Smooth muscle cell (in vitro differentiated cells): ENCODE measurements around the gene RHOU. TPM values are rescaled to one million over a fixed set of nuclear protein-coding genes. Genes with fewer than 3 reads are reported as not detected.

Experiments
- DNase-seq: peaks from one replicate; lab custom pipeline; 2025; ENCODE audit not compliant: unreplicated experiment; lab: John Stamatoyannopoulos, UW
- H2AFZ ChIP-seq: fragments of 200-600 bp; sonication (generic); 2 replicates; pipeline ENCODE4 v1.6.0; 2016; ENCODE audit warnings: antibody characterized with exemption, low read depth, mild to moderate bottlenecking
- H3F3A ChIP-seq: fragments of 200-600 bp; sonication (generic); 2 replicates; pipeline ENCODE4 v1.6.0; 2017; ENCODE audit warnings: antibody characterized with exemption, low read depth
- H3K27ac ChIP-seq: fragments of 200-600 bp; sonication (generic); 2 replicates; pipeline ENCODE4 v1.5.1; 2016; ENCODE audit warnings: low read depth, mild to moderate bottlenecking
- H3K27me3 ChIP-seq: fragments of 200-600 bp; sonication (generic); 2 replicates; pipeline ENCODE4 v1.6.1; 2016; ENCODE audit warnings: low read depth, mild to moderate bottlenecking
- H3K36me3 ChIP-seq: fragments of 200-600 bp; sonication (generic); 2 replicates; pipeline ENCODE4 v1.5.1; 2016; ENCODE audit warnings: low read depth
- H3K4me1 ChIP-seq: fragments of 200-600 bp; sonication (generic); 2 replicates; pipeline ENCODE4 v1.5.1; 2016; ENCODE audit warnings: low read depth
- H3K4me2 ChIP-seq: fragments of 200-600 bp; sonication (generic); 2 replicates; pipeline ENCODE4 v1.6.0; 2016; ENCODE audit warnings: mild to moderate bottlenecking
- H3K4me3 ChIP-seq: fragments of 200-600 bp; sonication (generic); 2 replicates; pipeline ENCODE4 v1.5.1; 2016; ENCODE audit warnings: mild to moderate bottlenecking
- H3K79me2 ChIP-seq: fragments of 200-600 bp; sonication (generic); 2 replicates; pipeline ENCODE4 v1.6.0; 2016; ENCODE audit warnings: low read depth, mild to moderate bottlenecking
- H3K9ac ChIP-seq: fragments of 200-600 bp; sonication (generic); 2 replicates; pipeline ENCODE4 v1.6.0; 2016; ENCODE audit warnings: low read depth
- H3K9me3 ChIP-seq: fragments of 200-600 bp; sonication (generic); replicated peaks from 2 replicates; pipeline ENCODE4 v1.5.1; 2016; ENCODE audit warnings: low read depth
- H4K20me1 ChIP-seq: fragments of 200-600 bp; sonication (generic); 2 replicates; pipeline ENCODE4 v1.6.0; 2016; ENCODE audit warnings: low read depth
- WGBS: methylation state at CpG from one replicate; pipeline ENCODE4 v1.1.7; 2016; ENCODE audit warnings: low lambda C conversion rate; 5-methylcytosine and 5-hydroxymethylcytosine counted together
- polyA plus RNA-seq: library from polyadenylated mRNA; unstranded; fragments of >200 nt; fragmentation: Nextera tagmentation; extraction: Ambion mirVana; gene quantifications from 2 replicates; pipeline ENCODE4 v1.2.1, GENCODE V29; 2016
- total RNA-seq: library from RNA; depleted of rRNA; stranded (reverse); fragments of >200 nt; gene quantifications from 2 replicates; pipeline ENCODE4 v1.2.3, GENCODE V29; 2014
- TF ChIP-seq, protein P1 (sequence below): fragments of 200-600 bp; sonication (generic); IDR thresholded peaks from 2 replicates; pipeline ENCODE4 v1.5.1; 2017; ENCODE audit warnings: borderline replicate concordance, mild to moderate bottlenecking, antibody characterized with exemption; ENCODE audit not compliant: insufficient read depth, poor library complexity, severe bottlenecking

RHOU gene
- total and polyA plus RNA-seq, 2 experiments from 2014 or later = 25.8 to 50.6 TPM

DNA sequence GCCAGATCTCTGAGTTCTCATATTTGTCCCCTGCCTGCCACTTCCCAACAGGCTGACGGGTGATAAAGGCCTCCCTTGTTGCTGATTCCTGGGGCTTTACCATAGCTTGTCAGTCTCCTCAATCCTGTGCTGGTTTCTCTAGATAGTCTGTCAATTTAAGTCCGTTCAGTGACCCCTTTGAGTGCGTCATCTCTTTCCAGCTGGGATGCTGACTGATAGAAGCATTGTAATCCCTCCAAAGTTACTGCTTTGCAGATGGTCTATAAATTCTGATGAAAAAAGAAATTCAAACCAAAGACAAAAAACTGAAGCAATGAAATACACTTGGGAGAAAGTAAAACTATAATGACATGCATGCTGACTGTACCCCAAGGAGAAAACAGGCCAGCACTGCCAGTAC lies 28.3 kb downstream of the RHOU start:
- Histone ChIP-seq H3K79me2 (no peaks in the 10 kb centered on the region), H3K36me3 (no peaks in the 10 kb centered on the region), H3K4me2 (peak overlapping the region; percentile 10), H3K27me3 (no peaks in the 10 kb centered on the region), H4K20me1 (no peaks in the 10 kb centered on the region), H3K4me3 (no peak overlapping the region), H3K27ac (no peak overlapping the region), H3K9ac (no peak overlapping the region), H3F3A (no peaks in the 10 kb centered on the region), H3K4me1 (peaks cover 15% of the 10 kb centered on the region), H3K9me3 (no peaks in the 10 kb centered on the region), H2AFZ (no peak overlapping the region)
- WGBS = 22% methylated on average over 3 of the region's 3 CpGs
- TF ChIP-seq, protein P1, sequence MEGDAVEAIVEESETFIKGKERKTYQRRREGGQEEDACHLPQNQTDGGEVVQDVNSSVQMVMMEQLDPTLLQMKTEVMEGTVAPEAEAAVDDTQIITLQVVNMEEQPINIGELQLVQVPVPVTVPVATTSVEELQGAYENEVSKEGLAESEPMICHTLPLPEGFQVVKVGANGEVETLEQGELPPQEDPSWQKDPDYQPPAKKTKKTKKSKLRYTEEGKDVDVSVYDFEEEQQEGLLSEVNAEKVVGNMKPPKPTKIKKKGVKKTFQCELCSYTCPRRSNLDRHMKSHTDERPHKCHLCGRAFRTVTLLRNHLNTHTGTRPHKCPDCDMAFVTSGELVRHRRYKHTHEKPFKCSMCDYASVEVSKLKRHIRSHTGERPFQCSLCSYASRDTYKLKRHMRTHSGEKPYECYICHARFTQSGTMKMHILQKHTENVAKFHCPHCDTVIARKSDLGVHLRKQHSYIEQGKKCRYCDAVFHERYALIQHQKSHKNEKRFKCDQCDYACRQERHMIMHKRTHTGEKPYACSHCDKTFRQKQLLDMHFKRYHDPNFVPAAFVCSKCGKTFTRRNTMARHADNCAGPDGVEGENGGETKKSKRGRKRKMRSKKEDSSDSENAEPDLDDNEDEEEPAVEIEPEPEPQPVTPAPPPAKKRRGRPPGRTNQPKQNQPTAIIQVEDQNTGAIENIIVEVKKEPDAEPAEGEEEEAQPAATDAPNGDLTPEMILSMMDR = no peak
- no peak for DNase-seq

DNA sequence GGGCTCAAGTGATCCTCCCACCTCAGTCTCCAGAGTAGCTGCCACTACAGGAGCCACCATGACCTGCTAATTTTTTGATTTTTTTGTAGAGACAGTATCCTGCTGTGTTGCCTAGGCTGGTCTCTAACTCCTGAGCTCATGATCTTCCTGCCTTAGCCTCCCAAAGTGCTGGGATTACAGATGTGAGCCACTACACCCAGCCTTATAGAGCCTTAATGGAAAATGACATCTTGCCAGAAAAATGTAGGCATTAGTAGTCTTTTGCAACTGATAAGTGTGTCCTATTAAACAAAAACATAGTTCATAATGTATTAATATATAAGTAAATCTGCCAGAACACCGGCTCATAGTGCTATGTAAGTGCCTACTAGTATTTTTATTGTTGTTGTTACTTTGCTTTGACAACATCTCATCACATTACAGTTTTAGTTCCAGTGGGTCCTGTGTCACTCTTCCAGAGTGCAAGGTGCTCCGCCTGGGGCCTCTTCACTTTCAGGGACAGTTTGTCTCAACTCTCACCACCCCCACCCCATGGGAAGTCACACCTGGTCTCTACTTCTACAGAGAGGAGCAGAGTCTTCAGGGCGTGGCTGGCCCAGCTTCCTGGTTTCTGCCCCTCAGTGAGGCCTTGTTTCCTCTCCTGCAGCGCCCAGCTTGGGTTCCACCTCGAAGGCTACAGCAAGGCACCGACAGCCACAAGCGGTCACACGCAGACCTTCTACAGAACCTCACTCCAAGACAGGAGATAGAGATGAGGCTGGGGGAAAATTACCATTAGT lies 30.1 kb downstream of the RHOU start:
- no peak overlapping the region for H2AFZ ChIP-seq
- no peaks in the 10 kb centered on the region for H4K20me1 ChIP-seq
- peak overlapping the region; percentile 21 for H3K4me2 ChIP-seq
- H3K9ac ChIP-seq = no peak overlapping the region
- WGBS = 91% methylated on average over 8 of the region's 8 CpGs
- TF ChIP-seq, protein P1 = no peak
- H3K9me3 ChIP-seq = no peaks in the 10 kb centered on the region
- H3K79me2 ChIP-seq = no peaks in the 10 kb centered on the region
- no peak for DNase-seq
- H3K4me3 ChIP-seq = no peak overlapping the region
- no peaks in the 10 kb centered on the region for H3K27me3 ChIP-seq
- no peaks in the 10 kb centered on the region for H3F3A ChIP-seq
- H3K36me3 ChIP-seq = no peaks in the 10 kb centered on the region
- H3K27ac ChIP-seq = no peak overlapping the region
- H3K4me1 ChIP-seq = peaks cover 15% of the 10 kb centered on the region

GRCh38 chr1:228766788-228767187 lies 31.5 kb downstream of the RHOU start:
- no peaks in the 10 kb centered on the region for H3K9me3 ChIP-seq
- TF ChIP-seq, protein P1 = no peak
- no peak for DNase-seq
- peaks cover 15% of the 10 kb centered on the region for H3K4me1 ChIP-seq
- H4K20me1 ChIP-seq = no peaks in the 10 kb centered on the region
- no peaks in the 10 kb centered on the region for H3K27me3 ChIP-seq
- H3K9ac ChIP-seq = no peak overlapping the region
- H3K4me3 ChIP-seq = no peak overlapping the region
- H3K79me2 ChIP-seq = no peaks in the 10 kb centered on the region
- no peak overlapping the region for H2AFZ ChIP-seq
- no peak overlapping the region for H3K27ac ChIP-seq
- no peak overlapping the region for H3K4me2 ChIP-seq
- H3K36me3 ChIP-seq = no peaks in the 10 kb centered on the region
- H3F3A ChIP-seq = no peaks in the 10 kb centered on the region
- WGBS = 97% methylated on average over 3 of the region's 3 CpGs
